AG20443 (cell line): Measurements from ENCODE around the gene AKIRIN1.
"Not testable (repeated sequence)": the region's sequence is repeated elsewhere in the genome, so short reads cannot be mapped to it uniquely, and the experiment has no call there.

Experiments used
- DNase-seq: peaks from one replicate; pipeline ENCODE4 v3.0.0; 2012; ENCODE audit warnings: low spot score, mixed read lengths

AKIRIN1 gene

DNA sequence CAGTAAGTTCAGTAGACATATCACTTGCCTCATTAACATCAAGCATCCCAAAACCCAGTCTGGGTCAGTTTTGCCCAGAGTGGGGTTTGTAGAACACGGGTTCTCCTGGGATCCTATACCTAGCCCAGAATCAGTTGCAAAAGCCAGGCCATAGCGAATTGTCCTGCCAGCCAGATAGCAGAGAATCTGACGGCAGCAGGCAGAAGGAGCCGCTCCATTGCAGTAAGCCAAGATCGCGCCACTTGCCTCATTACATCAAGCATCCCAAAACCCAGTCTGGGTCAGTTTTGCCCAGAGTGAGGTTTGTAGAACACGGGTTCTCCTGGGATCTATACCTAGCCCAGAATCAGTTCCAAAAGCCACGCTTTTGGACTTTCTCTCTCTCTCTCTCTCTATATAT lies 54.2 kb downstream of the AKIRIN1 start:
- no peak for DNase-seq

DNA sequence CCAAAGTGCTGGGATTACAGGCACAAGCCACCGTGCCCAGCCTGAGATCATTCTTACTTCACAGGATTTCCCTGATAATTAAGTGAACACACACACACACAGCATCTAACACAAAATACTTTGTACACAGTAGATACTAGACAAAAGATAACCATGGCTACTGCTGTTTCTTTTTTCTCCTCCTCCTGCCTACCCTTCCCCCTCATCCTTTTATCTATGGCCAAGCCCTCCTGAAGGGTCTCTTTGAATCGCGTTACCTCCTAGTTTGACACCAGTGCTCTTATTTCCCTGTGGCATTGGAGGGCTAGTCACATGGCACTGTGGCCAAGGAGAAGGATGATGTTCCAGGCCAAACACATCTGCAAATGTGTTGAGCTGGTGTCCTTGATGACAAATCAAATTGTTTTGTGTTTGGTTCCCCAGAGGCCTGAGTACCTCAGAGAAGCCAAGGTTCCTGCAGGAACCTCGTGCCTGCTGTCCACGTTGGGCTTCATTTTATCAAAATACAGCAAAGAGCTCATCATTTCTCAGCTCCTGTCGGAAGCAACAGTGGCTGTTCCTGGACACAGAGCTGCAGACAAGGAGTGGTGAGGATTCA lies 55.6 kb downstream of the AKIRIN1 start:
- no peak for DNase-seq

- peak; percentile 90 for DNase-seq
These were observed 56.5 kb downstream of the AKIRIN1 start for GRCh38 chr1:39047374-39048229.

DNA sequence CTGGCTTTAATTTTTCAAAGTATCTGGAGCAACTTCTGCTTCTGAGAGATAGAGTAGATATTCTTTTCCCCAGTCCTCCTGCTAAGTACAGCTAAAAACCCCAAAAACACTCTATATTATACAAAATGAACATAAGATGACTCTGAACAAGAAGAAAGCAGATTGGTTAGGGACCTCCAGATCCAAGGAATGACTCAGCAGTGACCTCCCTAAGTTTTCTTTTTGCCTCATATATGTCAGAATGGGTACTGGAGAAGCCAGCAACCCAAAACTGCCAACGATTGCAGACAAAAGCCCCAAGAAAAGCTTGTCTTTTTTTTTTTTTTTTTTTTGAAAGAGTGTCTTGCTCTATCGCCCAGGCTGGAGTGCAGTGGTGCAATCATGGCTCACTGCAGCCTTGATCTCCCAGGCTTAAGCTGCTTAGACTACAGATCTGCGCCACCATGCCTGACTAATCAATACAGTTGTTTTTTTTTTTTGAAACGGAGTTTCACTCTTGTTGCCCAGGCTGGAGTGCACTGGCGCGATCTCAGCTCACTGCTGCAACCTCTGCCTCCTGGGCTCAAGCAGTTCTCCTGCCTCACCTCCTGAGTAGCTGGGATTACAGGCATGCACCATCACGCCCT lies 57.8 kb downstream of the AKIRIN1 start:
- DNase-seq, result no peak

- DNase-seq, result no peak
These were observed 58.9 kb downstream of the AKIRIN1 start for GRCh38 chr1:39050001-39050400.

DNA sequence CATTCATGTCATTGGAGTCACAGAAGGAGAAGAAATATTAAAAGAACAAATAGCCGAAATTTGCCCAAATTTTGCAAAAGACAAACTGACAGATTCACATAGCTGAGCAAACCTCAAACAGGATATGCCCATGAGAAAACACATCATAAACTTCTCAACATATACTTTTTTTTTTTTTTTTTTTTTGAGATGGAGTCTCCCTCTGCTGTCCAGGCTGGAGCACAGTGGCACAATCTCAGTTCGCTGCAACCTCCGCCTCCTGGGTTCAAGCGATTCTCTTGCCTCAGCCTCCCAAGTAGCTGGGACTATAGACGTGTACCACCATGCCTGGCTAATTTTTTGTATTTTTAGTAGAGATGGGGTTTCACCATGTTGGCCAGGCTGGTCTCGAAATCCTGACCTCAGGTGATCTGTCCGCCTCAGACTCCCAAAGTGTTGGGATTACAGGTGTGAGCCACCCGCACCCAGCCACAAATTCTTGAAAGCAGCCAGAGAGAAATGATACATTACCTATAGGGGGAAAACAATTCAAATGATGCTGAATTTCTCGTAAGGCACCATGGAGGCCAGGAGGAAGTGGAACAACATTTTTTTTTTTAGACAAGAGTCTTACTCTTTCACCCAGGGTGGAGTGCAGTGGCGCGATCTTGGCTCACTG lies 60.2 kb downstream of the AKIRIN1 start:
- not testable (repeated sequence) for DNase-seq

DNA sequence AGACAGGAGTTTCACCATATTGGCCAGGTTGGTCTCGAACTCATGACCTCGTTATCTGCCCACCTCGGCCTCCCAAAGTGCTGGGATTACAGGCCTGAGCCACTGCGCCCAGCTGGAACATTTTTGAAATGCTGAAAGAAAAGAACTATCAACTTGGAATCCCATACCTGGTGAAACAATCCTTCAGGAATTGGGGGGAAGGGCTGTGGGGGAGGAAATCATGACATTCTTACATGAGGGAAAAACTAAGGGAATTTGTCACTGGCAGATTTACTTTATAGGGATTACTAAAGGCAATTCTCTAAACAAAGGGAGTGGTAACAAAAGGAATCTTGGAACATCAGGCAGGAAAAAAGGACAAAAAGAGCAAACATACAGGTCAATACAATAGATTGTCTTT lies 60.9 kb downstream of the AKIRIN1 start:
- DNase-seq, result no peak

GRCh38 chr1:39055213-39055710 lies 64.2 kb downstream of the AKIRIN1 start:
- DNase-seq, result not testable (repeated sequence)
